GM21723 (cell line): ENCODE data around the gene OCSTAMP.

ENCODE experiments used
- ATAC-seq: cut with Tn5 transposase; IDR thresholded peaks from one replicate; pipeline ENCODE4 v1.9.1; 2021; ENCODE audit warnings: mild to moderate bottlenecking, moderate library complexity; ENCODE audit not compliant: unreplicated experiment

OCSTAMP gene

GRCh38 chr20:46573788-46574584, 23.5 kb upstream of the OCSTAMP start:
- ATAC-seq: no peak

- ATAC-seq: no peak
Observed at GRCh38 chr20:46573234-46573633, 22.8 kb upstream of the OCSTAMP start.

- no peak for ATAC-seq
Observed at GRCh38 chr20:46572790-46573189, 22.3 kb upstream of the OCSTAMP start.

GRCh38 chr20:46572153-46572552, 21.7 kb upstream of the OCSTAMP start:
- ATAC-seq: no peak

- no peak for ATAC-seq
Observed at GRCh38 chr20:46571418-46571817, 21.0 kb upstream of the OCSTAMP start.

GRCh38 chr20:46570956-46571355, 20.5 kb upstream of the OCSTAMP start:
- no peak for ATAC-seq

GRCh38 chr20:46569961-46570360, 19.5 kb upstream of the OCSTAMP start:
- ATAC-seq: no peak

- no peak for ATAC-seq
Observed at GRCh38 chr20:46568570-46569129, 18.2 kb upstream of the OCSTAMP start.

GRCh38 chr20:46566125-46566524, 15.7 kb upstream of the OCSTAMP start:
- no peak for ATAC-seq

GRCh38 chr20:46564241-46564957, 13.9 kb upstream of the OCSTAMP start:
- ATAC-seq: no peak

GRCh38 chr20:46563860-46564221, 13.4 kb upstream of the OCSTAMP start:
- no peak for ATAC-seq

- ATAC-seq: no peak
Observed at GRCh38 chr20:46563170-46563859, 12.9 kb upstream of the OCSTAMP start.

GRCh38 chr20:46562373-46563169, 12.1 kb upstream of the OCSTAMP start:
- ATAC-seq: peak; percentile 52

GRCh38 chr20:46562009-46562372, 11.5 kb upstream of the OCSTAMP start:
- ATAC-seq: no peak

- ATAC-seq: no peak
Observed at GRCh38 chr20:46559685-46560440, 9.4 kb upstream of the OCSTAMP start.

GRCh38 chr20:46559001-46559400, 8.5 kb upstream of the OCSTAMP start:
- ATAC-seq: no peak

GRCh38 chr20:46558511-46558959, 8.1 kb upstream of the OCSTAMP start:
- ATAC-seq: no peak

GRCh38 chr20:46557231-46557956, 6.9 kb upstream of the OCSTAMP start:
- ATAC-seq: no peak

- ATAC-seq: no peak
Observed at GRCh38 chr20:46555370-46555956, 5.0 kb upstream of the OCSTAMP start.
